ENCODE results near the gene IQCF6.

GRCh38 chr3:51794206-51794605, 15.2 kb upstream of the IQCF6 start:
- TF ChIP-seq L3MBTL2 (conservative IDR thresholded peaks at IDR 0.05), result no peak
- no peak for TF ChIP-seq ELF4 (IDR thresholded peaks at IDR 0.05)
- TF ChIP-seq FOXM1 (IDR thresholded peaks at IDR 0.05; ENCODE audit: borderline replicate concordance), result no peak
- no peak for TF ChIP-seq FOXK2 (IDR thresholded peaks at IDR 0.05)
- TF ChIP-seq NFRKB (IDR thresholded peaks at IDR 0.05), result no peak
- no peak for TF ChIP-seq ARNT (IDR thresholded peaks at IDR 0.05)
- no peak for TF ChIP-seq TARDBP (IDR thresholded peaks at IDR 0.05)
- TF ChIP-seq BHLHE40 (IDR thresholded peaks at IDR 0.05; ENCODE audit: borderline replicate concordance), result no peak
- TF ChIP-seq SUZ12 (IDR thresholded peaks at IDR 0.05), result no peak
- no peak for TF ChIP-seq FOXA1 (IDR thresholded peaks at IDR 0.05)
- TF ChIP-seq SP1 (IDR thresholded peaks at IDR 0.05), result no peak

All from HEK293T (cell line).